K562 (cell line): ENCODE results near the gene LGI4.

Experiments used
- BMI1 ChIP-seq: fragments of 150-350 bp; IDR thresholded peaks from 2 replicates; pipeline ENCODE4 v1.6.1; 2014; ENCODE audit warnings: low read length
- CTBP1 ChIP-seq: fragments of 450-650 bp; IDR thresholded peaks from 2 replicates; pipeline ENCODE4 v1.6.1; 2016; ENCODE audit warnings: borderline replicate concordance
- ZNF431 ChIP-seq: sonication (generic); formaldehyde crosslinking; IDR thresholded peaks from 2 replicates; pipeline ENCODE4 v1.8.0; 2022; ENCODE audit warnings: mild to moderate bottlenecking, missing genetic modification reagents
- TF ChIP-seq, protein P1 (sequence below): fragments of 450-650 bp; IDR thresholded peaks from 2 replicates; pipeline ENCODE4 v1.6.1; 2017; ENCODE audit warnings: antibody characterized with exemption, mild to moderate bottlenecking
- TF ChIP-seq, protein P2 (sequence below), 3 experiments: IDR thresholded peaks in 2 of 3; conservative IDR thresholded peaks in 1 of 3; 2 replicates each; pipeline ENCODE4 v1.5.1; 2011 to 2012; ENCODE audit warnings: low read length in 3 of 3, mild to moderate bottlenecking in 3 of 3, control low read depth in 2 of 3, improper control_type of control experiment in 1 of 3, inconsistent platforms in 1 of 3, low read depth in 1 of 3, mixed read lengths in 1 of 3, moderate library complexity in 1 of 3; ENCODE audit not compliant: insufficient read depth in 2 of 3

DNA sequence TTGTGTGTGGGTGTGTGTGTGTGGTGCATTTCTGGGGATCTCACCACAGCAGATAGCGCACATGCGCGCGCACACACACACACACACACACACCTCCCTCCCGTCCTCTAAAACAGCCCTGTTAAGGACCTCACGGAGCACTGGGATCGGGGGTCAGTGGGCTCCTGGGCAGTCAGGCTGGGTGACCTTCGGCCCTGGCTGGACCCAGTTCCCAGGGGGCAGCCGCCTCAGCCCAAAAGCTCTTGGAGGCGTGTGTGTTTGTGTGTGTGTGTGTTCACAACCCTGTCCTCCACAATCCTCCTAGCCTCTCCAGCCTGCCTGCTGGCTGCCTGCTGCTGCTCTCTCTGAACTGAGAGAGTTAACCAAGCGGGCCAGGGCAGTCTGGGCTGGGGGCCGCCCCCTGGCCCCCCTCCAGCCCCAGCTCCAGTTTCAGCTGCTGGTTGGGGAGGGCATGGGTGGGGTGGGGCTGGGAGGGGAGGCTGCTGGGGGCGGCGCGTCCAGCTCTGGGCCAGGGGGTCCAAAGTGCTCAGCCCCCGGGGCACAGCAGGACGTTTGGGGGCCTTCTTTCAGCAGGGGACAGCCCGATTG lies 3.5 kb upstream of the LGI4 start, which contains the start of gene FXYD1:
- TF ChIP-seq, protein P1, sequence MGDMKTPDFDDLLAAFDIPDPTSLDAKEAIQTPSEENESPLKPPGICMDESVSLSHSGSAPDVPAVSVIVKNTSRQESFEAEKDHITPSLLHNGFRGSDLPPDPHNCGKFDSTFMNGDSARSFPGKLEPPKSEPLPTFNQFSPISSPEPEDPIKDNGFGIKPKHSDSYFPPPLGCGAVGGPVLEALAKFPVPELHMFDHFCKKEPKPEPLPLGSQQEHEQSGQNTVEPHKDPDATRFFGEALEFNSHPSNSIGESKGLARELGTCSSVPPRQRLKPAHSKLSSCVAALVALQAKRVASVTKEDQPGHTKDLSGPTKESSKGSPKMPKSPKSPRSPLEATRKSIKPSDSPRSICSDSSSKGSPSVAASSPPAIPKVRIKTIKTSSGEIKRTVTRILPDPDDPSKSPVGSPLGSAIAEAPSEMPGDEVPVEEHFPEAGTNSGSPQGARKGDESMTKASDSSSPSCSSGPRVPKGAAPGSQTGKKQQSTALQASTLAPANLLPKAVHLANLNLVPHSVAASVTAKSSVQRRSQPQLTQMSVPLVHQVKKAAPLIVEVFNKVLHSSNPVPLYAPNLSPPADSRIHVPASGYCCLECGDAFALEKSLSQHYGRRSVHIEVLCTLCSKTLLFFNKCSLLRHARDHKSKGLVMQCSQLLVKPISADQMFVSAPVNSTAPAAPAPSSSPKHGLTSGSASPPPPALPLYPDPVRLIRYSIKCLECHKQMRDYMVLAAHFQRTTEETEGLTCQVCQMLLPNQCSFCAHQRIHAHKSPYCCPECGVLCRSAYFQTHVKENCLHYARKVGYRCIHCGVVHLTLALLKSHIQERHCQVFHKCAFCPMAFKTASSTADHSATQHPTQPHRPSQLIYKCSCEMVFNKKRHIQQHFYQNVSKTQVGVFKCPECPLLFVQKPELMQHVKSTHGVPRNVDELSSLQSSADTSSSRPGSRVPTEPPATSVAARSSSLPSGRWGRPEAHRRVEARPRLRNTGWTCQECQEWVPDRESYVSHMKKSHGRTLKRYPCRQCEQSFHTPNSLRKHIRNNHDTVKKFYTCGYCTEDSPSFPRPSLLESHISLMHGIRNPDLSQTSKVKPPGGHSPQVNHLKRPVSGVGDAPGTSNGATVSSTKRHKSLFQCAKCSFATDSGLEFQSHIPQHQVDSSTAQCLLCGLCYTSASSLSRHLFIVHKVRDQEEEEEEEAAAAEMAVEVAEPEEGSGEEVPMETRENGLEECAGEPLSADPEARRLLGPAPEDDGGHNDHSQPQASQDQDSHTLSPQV: no peak
- TF ChIP-seq, protein P2, sequence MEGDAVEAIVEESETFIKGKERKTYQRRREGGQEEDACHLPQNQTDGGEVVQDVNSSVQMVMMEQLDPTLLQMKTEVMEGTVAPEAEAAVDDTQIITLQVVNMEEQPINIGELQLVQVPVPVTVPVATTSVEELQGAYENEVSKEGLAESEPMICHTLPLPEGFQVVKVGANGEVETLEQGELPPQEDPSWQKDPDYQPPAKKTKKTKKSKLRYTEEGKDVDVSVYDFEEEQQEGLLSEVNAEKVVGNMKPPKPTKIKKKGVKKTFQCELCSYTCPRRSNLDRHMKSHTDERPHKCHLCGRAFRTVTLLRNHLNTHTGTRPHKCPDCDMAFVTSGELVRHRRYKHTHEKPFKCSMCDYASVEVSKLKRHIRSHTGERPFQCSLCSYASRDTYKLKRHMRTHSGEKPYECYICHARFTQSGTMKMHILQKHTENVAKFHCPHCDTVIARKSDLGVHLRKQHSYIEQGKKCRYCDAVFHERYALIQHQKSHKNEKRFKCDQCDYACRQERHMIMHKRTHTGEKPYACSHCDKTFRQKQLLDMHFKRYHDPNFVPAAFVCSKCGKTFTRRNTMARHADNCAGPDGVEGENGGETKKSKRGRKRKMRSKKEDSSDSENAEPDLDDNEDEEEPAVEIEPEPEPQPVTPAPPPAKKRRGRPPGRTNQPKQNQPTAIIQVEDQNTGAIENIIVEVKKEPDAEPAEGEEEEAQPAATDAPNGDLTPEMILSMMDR (IDR thresholded peaks at IDR 0.05 in 2 of 3, conservative IDR thresholded peaks at IDR 0.05 in 1 of 3; ENCODE audit: insufficient read depth in 2 of 3, low read depth in 1 of 3, low read length in 3 of 3): no peak
- TF ChIP-seq BMI1: no peak
- no peak for TF ChIP-seq ZNF431 (CRISPR knock-in tag)
- TF ChIP-seq CTBP1: no peak
